Mesenchymal stem cell (in vitro differentiated cells and primary cell): Measurements from ENCODE around the gene TTC7B.

Experiments
- DNase-seq: peaks from one replicate; pipeline ENCODE4 v3.0.0-alpha.2; 2013
- H2AFZ ChIP-seq: one replicate; pipeline ENCODE4 v1.6.1; 2013; ENCODE audit warnings: low read depth, mild to moderate bottlenecking, control low read depth, inconsistent platforms, low read length, moderate library complexity
- H2AK5ac ChIP-seq: 2 replicates; pipeline ENCODE4 v1.6.1; 2013; ENCODE audit warnings: low read length, moderate library complexity, mild to moderate bottlenecking, inconsistent platforms; ENCODE audit not compliant: severe bottlenecking
- H2BK120ac ChIP-seq: one replicate; pipeline ENCODE4 v1.6.1; 2013; ENCODE audit warnings: low read depth, mild to moderate bottlenecking, inconsistent platforms, low read length, moderate library complexity
- H2BK12ac ChIP-seq, 2 experiments: one replicate each; pipeline ENCODE4 v1.6.1; 2013; ENCODE audit warnings: inconsistent platforms in 2 of 2, low read length in 2 of 2, mild to moderate bottlenecking in 2 of 2, moderate library complexity in 2 of 2, control low read depth in 1 of 2
- H2BK15ac ChIP-seq: one replicate; pipeline ENCODE4 v1.6.1; 2013; ENCODE audit warnings: mild to moderate bottlenecking, low read depth, inconsistent platforms; ENCODE audit not compliant: poor library complexity, severe bottlenecking
- H2BK5ac ChIP-seq: 2 replicates; pipeline ENCODE4 v1.6.1; 2013; ENCODE audit warnings: low read depth, mild to moderate bottlenecking, low read length, control low read depth, inconsistent platforms; ENCODE audit not compliant: poor library complexity, severe bottlenecking
- H3K14ac ChIP-seq, 2 experiments: one replicate each; pipeline ENCODE4 v1.6.1; 2013; ENCODE audit warnings: inconsistent platforms in 2 of 2, low read length in 2 of 2, control low read depth in 1 of 2, mild to moderate bottlenecking in 1 of 2, moderate library complexity in 1 of 2
- H3K18ac ChIP-seq, 2 experiments: one replicate each; pipeline ENCODE4 v1.6.1; 2013; ENCODE audit warnings: inconsistent platforms in 2 of 2, low read length in 2 of 2, control low read depth in 1 of 2, low read depth in 1 of 2, mild to moderate bottlenecking in 1 of 2
- H3K23ac ChIP-seq, 2 experiments: one replicate each; pipeline ENCODE4 v1.6.1; 2013; ENCODE audit warnings: inconsistent platforms in 2 of 2, low read length in 2 of 2, mild to moderate bottlenecking in 2 of 2, moderate library complexity in 2 of 2, control low read depth in 1 of 2
- H3K27ac ChIP-seq: 2 replicates; pipeline ENCODE4 v1.5.1; 2013; ENCODE audit warnings: mild to moderate bottlenecking, moderate library complexity, low read length, control low read depth, inconsistent platforms; ENCODE audit not compliant: poor library complexity, severe bottlenecking
- H3K27me3 ChIP-seq, 2 experiments: 2 replicates each; pipeline versions ENCODE4 v1.6.1 to v1.7.0; 2013; ENCODE audit warnings: low read length in 2 of 2, mild to moderate bottlenecking in 2 of 2, moderate library complexity in 2 of 2, control low read depth in 1 of 2, inconsistent platforms in 1 of 2; ENCODE audit not compliant: control insufficient read depth in 1 of 2, insufficient read depth in 1 of 2
- H3K36me3 ChIP-seq, 2 experiments: 2 replicates each; pipeline versions ENCODE4 v1.6.1 to v1.7.0; 2013; ENCODE audit warnings: low read length in 2 of 2, control low read depth in 1 of 2, inconsistent platforms in 1 of 2, low read depth in 1 of 2, mild to moderate bottlenecking in 1 of 2; ENCODE audit not compliant: insufficient read depth in 2 of 2, control insufficient read depth in 1 of 2
- H3K4ac ChIP-seq, 2 experiments: one replicate each; pipeline ENCODE4 v1.6.1; 2013; ENCODE audit warnings: inconsistent platforms in 2 of 2, low read length in 2 of 2, mild to moderate bottlenecking in 2 of 2, moderate library complexity in 2 of 2, control low read depth in 1 of 2, low read depth in 1 of 2
- H3K4me1 ChIP-seq: 2 replicates; pipeline ENCODE4 v1.6.1; 2013; ENCODE audit warnings: low read depth, low read length, control low read depth; ENCODE audit not compliant: control insufficient read depth, insufficient read depth
- H3K4me2 ChIP-seq: 2 replicates; pipeline ENCODE4 v1.6.1; 2013; ENCODE audit warnings: low read length, mild to moderate bottlenecking, inconsistent platforms; ENCODE audit not compliant: poor library complexity, severe bottlenecking
- H3K4me3 ChIP-seq, 2 experiments: 2 replicates each; pipeline versions ENCODE4 v1.5.1 to v1.7.0; 2013; ENCODE audit warnings: low read length in 2 of 2, mild to moderate bottlenecking in 2 of 2, control low read depth in 1 of 2, low read depth in 1 of 2; ENCODE audit not compliant: insufficient read depth in 1 of 2
- H3K79me1 ChIP-seq: replicated peaks from 2 replicates; pipeline ENCODE4 v1.6.1; 2013; ENCODE audit warnings: mild to moderate bottlenecking, control low read depth, low read length, inconsistent platforms; ENCODE audit not compliant: poor library complexity, severe bottlenecking
- H3K9ac ChIP-seq: 2 replicates; pipeline ENCODE4 v1.7.0; 2013; ENCODE audit warnings: mild to moderate bottlenecking, low read length, moderate library complexity
- H3K9me3 ChIP-seq: 2 replicates; pipeline ENCODE4 v1.7.0; 2013; ENCODE audit warnings: mild to moderate bottlenecking, low read length; ENCODE audit not compliant: control insufficient read depth
- H4K8ac ChIP-seq: one replicate; pipeline ENCODE4 v1.6.1; 2013; ENCODE audit warnings: inconsistent platforms, mild to moderate bottlenecking, low read length, moderate library complexity
- H4K91ac ChIP-seq: one replicate; pipeline ENCODE4 v1.6.1; 2013; ENCODE audit warnings: mild to moderate bottlenecking, low read length, inconsistent platforms
- WGBS: methylation state at CpG from one replicate; pipeline ENCODE4 v1.1.7; 2013; ENCODE audit warnings: mixed read lengths; 5-methylcytosine and 5-hydroxymethylcytosine counted together

Gene TTC7B

DNA sequence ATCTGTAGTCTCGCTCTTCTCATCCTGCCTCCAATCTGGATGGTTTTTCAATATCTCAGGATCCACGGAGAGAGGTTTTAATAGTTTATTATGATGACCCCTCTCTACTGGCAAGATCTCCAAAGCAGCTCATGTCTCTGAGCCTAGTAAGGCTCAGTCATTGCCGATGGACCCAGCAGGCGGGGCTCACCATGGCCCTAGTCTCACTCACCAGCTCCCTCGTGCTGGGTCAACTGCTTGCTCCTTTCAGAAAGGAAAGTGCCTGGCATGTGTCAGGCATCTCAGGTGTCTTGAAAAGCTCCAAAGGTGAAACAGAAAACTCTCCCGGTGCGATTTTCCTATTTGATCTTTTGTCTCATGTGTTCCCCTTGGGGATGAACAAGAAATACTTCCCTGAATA lies 240.4 kb downstream of the TTC7B start:
- DNase-seq: no peak
- H3K4me1 ChIP-seq: peaks cover 7% of the 10 kb centered on the region
- no peak overlapping the region for H3K4me3 ChIP-seq
- H2BK120ac ChIP-seq: no peak overlapping the region
- no peak overlapping the region for H2BK15ac ChIP-seq
- no peak overlapping the region for H4K91ac ChIP-seq
- no peak overlapping the region for H3K18ac ChIP-seq
- no peak overlapping the region for H3K9ac ChIP-seq
- H3K4me2 ChIP-seq: no peak overlapping the region
- H2BK12ac ChIP-seq: no peak overlapping the region
- no peak overlapping the region for H3K4ac ChIP-seq
- peaks cover 24 to 25% of the 10 kb centered on the region in 2 experiments for H3K36me3 ChIP-seq
- H4K8ac ChIP-seq: no peak overlapping the region
- no peaks in the 10 kb centered on the region for H3K27me3 ChIP-seq
- H3K79me1 ChIP-seq: no peaks in the 10 kb centered on the region
- H3K9me3 ChIP-seq: no peaks in the 10 kb centered on the region
- H2AK5ac ChIP-seq: no peak overlapping the region
- WGBS: 97% methylated on average over 6 of the region's 7 CpGs
- H3K23ac ChIP-seq: no peak overlapping the region
- no peak overlapping the region for H2AFZ ChIP-seq
- no peak overlapping the region for H3K14ac ChIP-seq
- H3K27ac ChIP-seq: no peak overlapping the region
- H2BK5ac ChIP-seq: no peak overlapping the region

DNA sequence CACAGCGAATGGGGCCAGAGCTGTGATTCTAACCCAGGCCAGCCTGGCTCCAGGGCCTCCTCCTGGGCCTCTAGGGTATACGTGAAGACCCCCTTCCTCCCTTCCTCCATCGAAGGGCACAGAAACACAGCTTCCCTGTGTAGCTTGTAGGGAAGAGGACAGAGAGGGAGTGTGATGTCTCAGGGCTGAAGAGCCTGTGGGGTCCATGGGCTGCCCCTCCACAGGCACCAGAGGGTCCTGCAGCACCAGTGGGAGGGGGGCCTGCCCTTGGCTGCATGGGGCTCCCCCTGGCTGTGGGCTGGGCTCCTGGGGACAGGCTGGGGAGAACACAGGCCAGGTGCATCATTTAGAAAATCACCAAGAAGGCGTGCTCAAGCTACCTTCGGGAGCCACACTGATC lies 240.9 kb downstream of the TTC7B start:
- Histone ChIP-seq H2AK5ac (no peak overlapping the region), H2BK5ac (no peak overlapping the region), H4K91ac (no peak overlapping the region), H3K4me2 (no peak overlapping the region), H2BK12ac (no peak overlapping the region), H3K27me3 (no peaks in the 10 kb centered on the region), H3K18ac (no peak overlapping the region), H3K14ac (no peak overlapping the region), H3K9me3 (no peaks in the 10 kb centered on the region), H2BK120ac (no peak overlapping the region), H3K4me1 (peaks cover 3% of the 10 kb centered on the region), H2AFZ (no peak overlapping the region), H3K9ac (no peak overlapping the region), H3K4ac (no peak overlapping the region), H2BK15ac (no peak overlapping the region), H3K79me1 (no peaks in the 10 kb centered on the region), H3K23ac (no peak overlapping the region), H3K4me3 (no peak overlapping the region), H3K27ac (no peak overlapping the region), H4K8ac (no peak overlapping the region), H3K36me3 (peaks cover 29% of the 10 kb centered on the region in 2 experiments)
- 91% methylated on average over 4 of the region's 5 CpGs for WGBS
- DNase-seq: no peak

DNA sequence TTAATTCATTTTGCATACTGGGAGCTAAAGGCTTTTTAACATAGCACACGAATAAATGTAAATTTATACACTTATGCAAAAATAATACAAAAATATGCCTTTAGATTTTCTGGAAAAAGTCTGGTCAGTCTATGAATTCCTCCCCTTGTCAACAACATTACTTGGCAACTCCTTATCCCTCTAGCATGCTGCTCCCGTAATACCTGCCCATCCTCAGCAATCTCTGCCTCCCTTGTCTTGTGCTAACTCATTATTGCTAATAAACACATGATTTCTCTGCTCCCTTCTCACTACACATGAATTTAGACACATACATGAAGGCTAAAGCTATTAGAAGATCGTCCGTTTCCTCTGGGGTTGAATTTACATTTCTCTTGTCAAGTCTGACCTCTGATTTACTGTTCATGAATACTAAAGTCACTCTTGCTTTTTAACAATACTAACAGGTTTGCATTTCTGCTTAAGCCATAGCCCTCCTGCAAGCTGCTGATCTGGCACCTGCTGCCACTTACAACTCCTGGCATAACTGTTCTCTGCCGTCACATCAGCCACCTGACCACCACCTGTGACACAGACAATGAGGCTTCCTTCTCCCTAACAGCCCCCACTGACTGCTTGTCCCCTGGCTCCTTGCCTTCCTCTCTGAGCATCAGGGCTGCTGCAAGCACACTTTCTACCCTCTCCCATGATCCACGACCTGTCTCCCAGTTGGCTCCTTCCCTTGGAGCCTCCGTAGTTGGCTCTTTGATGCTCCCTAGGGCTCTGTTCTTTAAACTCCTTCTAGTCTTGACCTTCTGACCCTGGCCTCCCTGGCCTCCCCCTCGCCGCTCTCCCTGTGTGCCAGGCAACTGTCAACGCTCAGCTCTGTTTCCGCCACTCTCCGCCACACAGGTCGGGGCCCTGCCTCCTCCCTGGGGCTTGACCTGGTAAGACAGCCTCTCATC lies 241.8 kb downstream of the TTC7B start:
- Histone ChIP-seq H4K8ac (no peak overlapping the region), H3K23ac (no peak overlapping the region), H3K27ac (no peak overlapping the region), H3K4me3 (no peak overlapping the region), H3K4ac (no peak overlapping the region), H2AFZ (no peak overlapping the region), H3K9me3 (no peaks in the 10 kb centered on the region), H4K91ac (no peak overlapping the region), H2BK12ac (no peak overlapping the region), H3K79me1 (no peaks in the 10 kb centered on the region), H2BK15ac (no peak overlapping the region), H3K18ac (no peak overlapping the region), H3K9ac (no peak overlapping the region), H3K27me3 (no peaks in the 10 kb centered on the region), H2BK120ac (no peak overlapping the region), H2AK5ac (no peak overlapping the region), H3K4me2 (no peak overlapping the region), H3K36me3 (peaks cover 29 to 37% of the 10 kb centered on the region in 2 experiments), H3K14ac (peak overlapping the region in 1 of 2 experiments; percentile 16), H3K4me1 (peaks cover 4% of the 10 kb centered on the region), H2BK5ac (no peak overlapping the region)
- DNase-seq: no peak
- 80% methylated on average over 12 of the region's 13 CpGs for WGBS

DNA sequence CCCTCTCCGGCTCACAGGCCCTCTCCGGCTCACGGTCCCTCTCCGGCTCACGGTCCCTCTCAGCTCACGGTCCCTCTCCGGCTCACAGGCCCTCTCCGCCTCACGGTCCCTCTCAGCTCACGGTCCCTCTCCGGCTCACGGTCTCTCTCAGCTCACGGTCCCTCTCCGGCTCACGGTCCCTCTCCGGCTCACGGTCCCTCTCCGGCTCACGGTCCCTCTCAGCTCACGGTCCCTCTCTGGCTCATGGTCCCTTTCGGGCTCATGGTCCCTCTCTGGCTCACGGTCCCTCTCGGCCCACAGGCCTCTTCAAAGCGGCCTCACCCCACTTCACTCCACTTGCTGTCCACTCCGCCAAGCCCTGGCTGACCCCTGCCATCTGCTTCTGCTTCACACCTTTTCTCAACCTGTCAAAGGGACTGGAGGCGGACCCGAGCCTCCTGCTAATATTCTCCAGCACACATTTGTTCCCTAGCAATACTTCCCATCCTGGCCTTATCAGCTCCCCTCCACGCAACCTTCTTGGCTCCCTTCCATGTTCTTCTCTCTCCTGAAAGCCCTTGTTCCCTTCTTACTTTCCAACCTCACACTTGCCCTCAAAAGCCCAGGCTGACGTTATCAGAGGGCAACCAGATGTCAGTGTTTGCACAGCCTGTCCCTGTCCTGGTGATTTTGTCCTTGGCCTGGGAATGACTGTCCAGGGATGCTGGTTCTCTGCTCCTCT lies 242.7 kb downstream of the TTC7B start:
- H4K8ac ChIP-seq: no peak overlapping the region
- H2AFZ ChIP-seq: no peak overlapping the region
- H3K9me3 ChIP-seq: no peaks in the 10 kb centered on the region
- no peak overlapping the region for H3K9ac ChIP-seq
- H2BK12ac ChIP-seq: no peak overlapping the region
- no peaks in the 10 kb centered on the region for H3K27me3 ChIP-seq
- WGBS: over 99% methylated on average over 29 of the region's 29 CpGs
- H4K91ac ChIP-seq: no peak overlapping the region
- H2BK120ac ChIP-seq: no peak overlapping the region
- H2AK5ac ChIP-seq: no peak overlapping the region
- no peaks in the 10 kb centered on the region for H3K79me1 ChIP-seq
- H3K4me3 ChIP-seq: no peak overlapping the region
- peaks cover 4% of the 10 kb centered on the region for H3K4me1 ChIP-seq
- no peak for DNase-seq
- no peak overlapping the region for H3K4ac ChIP-seq
- H3K36me3 ChIP-seq: peaks cover 25 to 30% of the 10 kb centered on the region in 2 experiments
- no peak overlapping the region for H3K14ac ChIP-seq
- H2BK15ac ChIP-seq: no peak overlapping the region
- no peak overlapping the region for H3K27ac ChIP-seq
- H3K23ac ChIP-seq: no peak overlapping the region
- no peak overlapping the region for H2BK5ac ChIP-seq
- no peak overlapping the region for H3K18ac ChIP-seq
- no peak overlapping the region for H3K4me2 ChIP-seq
